K562 (cell line): Measurements from ENCODE around the gene CPLX1. TPM values are rescaled to one million over a fixed set of nuclear protein-coding genes. Genes with fewer than 3 reads are reported as not detected.

Source experiments
- ATAC-seq: fragments of 200-7000 bp; cut with Tn5 transposase; 3 replicates; pipeline ENCODE4 v1.9.1; 2020; ENCODE audit warnings: moderate library complexity
- BruUV-seq: library from RNA; stranded (reverse); fragments of 400-500 nt; replicated peaks from 2 replicates; lab custom pipeline; 2021; lab: Mats Ljungman, UMichigan
- CTCF ChIA-PET: fragments of 300-600 bp; formaldehyde crosslinking; extraction: SDS; loops from one replicate; lab custom pipeline; 2021; ENCODE audit warnings: low intra/inter-chr PET ratio; lab: Yijun Ruan, JAX
- POLR2A ChIA-PET: fragments of 300-600, 350-650 bp; sonication (Branson Sonifier 250); formaldehyde crosslinking; extraction: SDS; loops from one replicate; lab custom pipeline; 2021; ENCODE audit warnings: antibody characterized with exemption, inconsistent platforms; lab: Yijun Ruan, JAX
- DNase-seq, 4 experiments: peaks; one replicate each; pipeline versions ENCODE4 v3.0.0 to v3.0.0-alpha.2; 2011 to 2018; ENCODE audit warnings: low spot score in 3 of 4, mixed read lengths in 3 of 4; ENCODE audit errors: extremely low read depth in 1 of 4
- FAIRE-seq: peaks from 2 replicates; lab custom pipeline; 2011; peaks lifted over from hg19 to GRCh38; lab: Jason Lieb, UNC
- H2AFZ ChIP-seq: 2 replicates; pipeline ENCODE4 v1.6.0; 2011; ENCODE audit warnings: low read depth, low read length, control low read depth, inconsistent platforms
- H3K27ac ChIP-seq: fragments of 200-600 bp; 3 replicates; pipeline ENCODE4 v1.8.0; 2011; ENCODE audit warnings: low read depth, mild to moderate bottlenecking, control low read depth, inconsistent platforms, low read length, moderate library complexity, mixed read lengths; ENCODE audit errors: extremely low read depth
- H3K27me3 ChIP-seq, 2 experiments: fragments of 300-600 bp in 1 of 2; 2 replicates in 1 of 2; 3 replicates in 1 of 2; pipeline versions ENCODE4 v1.6.0 to v1.8.0; 2011; ENCODE audit warnings: inconsistent platforms in 2 of 2, low read length in 2 of 2, mild to moderate bottlenecking in 1 of 2, mixed read lengths in 1 of 2, moderate library complexity in 1 of 2; ENCODE audit not compliant: control insufficient read depth in 2 of 2, insufficient read depth in 2 of 2
- H3K36me3 ChIP-seq: fragments of 300-600 bp; 3 replicates; pipeline ENCODE4 v1.8.0; 2011; ENCODE audit warnings: mild to moderate bottlenecking, low read length, inconsistent platforms; ENCODE audit not compliant: control insufficient read depth, insufficient read depth
- H3K4me1 ChIP-seq, 2 experiments: fragments of 200-600 bp in 1 of 2; replicated peaks in 1 of 2; 2 replicates in 1 of 2; 3 replicates in 1 of 2; pipeline versions ENCODE4 v1.5.1 to v1.8.0; 2011; ENCODE audit warnings: inconsistent platforms in 2 of 2, low read length in 2 of 2, mild to moderate bottlenecking in 1 of 2, mixed read lengths in 1 of 2, moderate library complexity in 1 of 2; ENCODE audit not compliant: control insufficient read depth in 2 of 2, insufficient read depth in 2 of 2
- H3K4me2 ChIP-seq: 2 replicates; pipeline ENCODE4 v1.6.1; 2011; ENCODE audit warnings: low read length, control low read depth, inconsistent platforms, mixed read lengths; ENCODE audit not compliant: insufficient read depth
- H3K4me3 ChIP-seq: fragments of 200-600 bp; sonication (generic), shearing (Covaris generic); 2 replicates; pipeline ENCODE4 v1.5.1; 2016; ENCODE audit warnings: control low read depth, inconsistent platforms
- H3K79me2 ChIP-seq: fragments of 200-600 bp; 3 replicates; pipeline ENCODE4 v1.8.0; 2011; ENCODE audit warnings: low read length, inconsistent platforms; ENCODE audit not compliant: control insufficient read depth, insufficient read depth
- H3K9ac ChIP-seq, 2 experiments: 2 replicates each; pipeline versions ENCODE4 v1.6.0 to v1.6.1; 2011; ENCODE audit warnings: low read depth in 2 of 2, low read length in 2 of 2, control low read depth in 1 of 2, inconsistent platforms in 1 of 2, mild to moderate bottlenecking in 1 of 2, mixed read lengths in 1 of 2; ENCODE audit not compliant: insufficient read depth in 1 of 2
- H3K9me1 ChIP-seq: one replicate; pipeline ENCODE4 v1.6.0; 2011; ENCODE audit warnings: inconsistent platforms, mild to moderate bottlenecking, low read length, moderate library complexity; ENCODE audit not compliant: control insufficient read depth, insufficient read depth
- H3K9me3 ChIP-seq: replicated peaks from 2 replicates; pipeline ENCODE4 v1.5.1; 2011; ENCODE audit warnings: low read depth, low read length, inconsistent platforms; ENCODE audit not compliant: control insufficient read depth, insufficient read depth
- H4K20me1 ChIP-seq: replicated peaks from 2 replicates; pipeline ENCODE4 v1.6.1; 2011; ENCODE audit warnings: low read length, inconsistent platforms, mixed read lengths; ENCODE audit not compliant: control insufficient read depth, insufficient read depth
- HDAC3 ChIP-seq: fragments of 450-650 bp; IDR thresholded peaks from 2 replicates; pipeline ENCODE4 v1.6.1; 2018; ENCODE audit warnings: borderline replicate concordance, mild to moderate bottlenecking, moderate library complexity; ENCODE audit not compliant: partially characterized antibody
- MYNN ChIP-seq, 2 experiments: sonication (generic); formaldehyde crosslinking in 1 of 2; IDR thresholded peaks; 2 replicates each; pipeline versions ENCODE4 v1.5.0 to v1.6.1; 2016 to 2020; ENCODE audit warnings: antibody characterized with exemption in 1 of 2, missing genetic modification reagents in 1 of 2
- NCOR1 ChIP-seq: fragments of 450-650 bp; IDR thresholded peaks from 2 replicates; pipeline ENCODE4 v1.6.1; 2016; ENCODE audit warnings: mild to moderate bottlenecking, moderate library complexity
- SIN3A ChIP-seq, 2 experiments: fragments of 150-350 bp in 1 of 2; IDR thresholded peaks; 2 replicates each; pipeline ENCODE4 v1.6.1; 2011 to 2016; ENCODE audit warnings: borderline replicate concordance in 2 of 2, low read depth in 2 of 2, low read length in 2 of 2, mild to moderate bottlenecking in 2 of 2, moderate library complexity in 2 of 2; ENCODE audit not compliant: control insufficient read depth in 1 of 2
- ZNF217 ChIP-seq: sonication (generic); formaldehyde crosslinking; IDR thresholded peaks from 2 replicates; pipeline ENCODE4 v1.8.0; 2022; ENCODE audit warnings: mild to moderate bottlenecking, missing genetic modification reagents
- ZNF408 ChIP-seq: fragments of 250-450 bp; sonication (Bioruptor Pico); IDR thresholded peaks from 2 replicates; pipeline ENCODE4 v1.4.0; 2020; ENCODE audit warnings: low read depth, mild to moderate bottlenecking, moderate library complexity
- WGBS: fragments of 100-300 bp; shearing (Covaris generic); methylation state at CpG from one replicate; pipeline ENCODE4 v1.1.6; 2016; ENCODE audit warnings: low coverage, mixed read lengths; ENCODE audit not compliant: insufficient coverage; ENCODE audit errors: missing lambda C conversion rate; 5-methylcytosine and 5-hydroxymethylcytosine counted together
- in situ Hi-C: fragments of 300-500 bp; cut with MboI; formaldehyde crosslinking; loops from 4 replicates; pipeline ENCODE4 v1.15.0; 2018; ENCODE audit warnings: inconsistent platforms, mixed read lengths
- intact Hi-C: fragments of 100-400 bp; cut with micrococcal nuclease; formaldehyde crosslinking; loops from 2 replicates; pipeline ENCODE4 v1.14.2; 2022
- polyA plus RNA-seq, 8 experiments: library from polyadenylated mRNA; depleted of rRNA in 4 of 8; stranded (reverse) in 5 of 8; unstranded in 3 of 8; fragments of >200 nt; fragmentation: Nextera tagmentation in 2 of 8; fragmentation: Illumina TruSeq in 1 of 8; extraction: Ambion mirVana in 2 of 8; extraction: Trizol in 1 of 8; gene quantifications; 2 replicates each; pipeline versions ENCODE4 v1.2.1 to v1.2.3, GENCODE V29; 2011 to 2014; ENCODE audit warnings: inconsistent platforms in 1 of 8, missing spikeins in 1 of 8
- total RNA-seq, 7 experiments: library from RNA; depleted of rRNA in 6 of 7; stranded (reverse); fragments of >200 nt in 6 of 7; fragmentation: Illumina TruSeq in 2 of 7; extraction: Trizol in 2 of 7; gene quantifications; 2 replicates each; pipeline versions ENCODE4 v1.2.1 to v1.2.3, GENCODE V29; 2011 to 2021; ENCODE audit warnings: low replicate concordance in 1 of 7
- TF ChIP-seq, protein P1 (sequence below), 2 experiments: fragments of 450-650 bp; formaldehyde crosslinking in 1 of 2; IDR thresholded peaks; 2 replicates each; pipeline versions ENCODE4 v1.4.0 to v1.6.1; 2014 to 2020; ENCODE audit warnings: mild to moderate bottlenecking in 2 of 2, borderline replicate concordance in 1 of 2, low read depth in 1 of 2
- TF ChIP-seq, protein P2 (sequence below), 2 experiments: fragments of 150-350 bp in 1 of 2; IDR thresholded peaks; 2 replicates each; pipeline ENCODE4 v1.6.1; 2012 to 2016; ENCODE audit warnings: low read depth in 2 of 2, low read length in 2 of 2, mild to moderate bottlenecking in 1 of 2, moderate library complexity in 1 of 2

Gene CPLX1
- total and polyA plus RNA-seq, 9 of the 15 experiments (the other 6 are each of a cell fraction or from before 2014, with no cell fraction given): 0.03 to 3.3 (median 0.17) TPM; not detected in 2

DNA sequence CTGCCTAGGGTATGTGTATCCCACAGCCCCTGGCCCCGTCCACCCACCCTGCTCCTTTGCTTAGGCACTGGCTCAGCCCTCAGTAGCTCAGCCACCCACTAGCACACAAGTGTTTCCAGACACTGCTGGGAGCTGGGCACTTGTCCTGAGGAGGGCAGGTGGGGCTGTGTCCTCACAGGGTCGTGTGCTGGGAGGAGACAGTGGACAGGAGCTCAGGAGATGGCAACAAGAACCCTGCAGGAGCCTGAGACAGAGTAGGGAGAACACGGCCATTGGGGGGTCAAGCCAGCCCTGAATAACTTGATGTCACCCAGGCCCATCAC lies 5.5 kb upstream of the CPLX1 start:
- ATAC-seq (no peak), DNase-seq (no peak), FAIRE-seq (no peak)
- no TSS peak for BruUV-seq
- Histone ChIP-seq H3K79me2 (no peaks in the 10 kb centered on the region), H2AFZ (no peak overlapping the region), H3K9me3 (0 out of 2 replicates have a peak, but pooled peaks cover 1% of the 10 kb centered on the region), H3K4me1 (peaks cover 0 to 55% of the 10 kb centered on the region in 2 experiments; a peak in 3 of 5 replicates), H3K9me1 (no peaks in the 10 kb centered on the region), H3K36me3 (no peaks in the 10 kb centered on the region), H3K9ac (no peak overlapping the region), H4K20me1 (no peaks in the 10 kb centered on the region), H3K27ac (no peak overlapping the region), H3K4me2 (no peak overlapping the region), H3K27me3 (peaks cover 19 to 62% of the 10 kb centered on the region in 2 experiments; a peak in 4 of 5 replicates), H3K4me3 (no peak overlapping the region)
- in situ Hi-C loops (no loop called here), intact Hi-C loops (no loop called here)
- ChIA-PET CTCF (no interaction called here), POLR2A (interaction anchor here (0.8 kb wide), 1 partner anchor 13 kb away, joined by 4 read pairs; no protein-coding TSS in a partner anchor)
- 8% methylated on average over 2 of the region's 3 CpGs for WGBS
- no peak for TF ChIP-seq ZNF408
- TF ChIP-seq, protein P1, sequence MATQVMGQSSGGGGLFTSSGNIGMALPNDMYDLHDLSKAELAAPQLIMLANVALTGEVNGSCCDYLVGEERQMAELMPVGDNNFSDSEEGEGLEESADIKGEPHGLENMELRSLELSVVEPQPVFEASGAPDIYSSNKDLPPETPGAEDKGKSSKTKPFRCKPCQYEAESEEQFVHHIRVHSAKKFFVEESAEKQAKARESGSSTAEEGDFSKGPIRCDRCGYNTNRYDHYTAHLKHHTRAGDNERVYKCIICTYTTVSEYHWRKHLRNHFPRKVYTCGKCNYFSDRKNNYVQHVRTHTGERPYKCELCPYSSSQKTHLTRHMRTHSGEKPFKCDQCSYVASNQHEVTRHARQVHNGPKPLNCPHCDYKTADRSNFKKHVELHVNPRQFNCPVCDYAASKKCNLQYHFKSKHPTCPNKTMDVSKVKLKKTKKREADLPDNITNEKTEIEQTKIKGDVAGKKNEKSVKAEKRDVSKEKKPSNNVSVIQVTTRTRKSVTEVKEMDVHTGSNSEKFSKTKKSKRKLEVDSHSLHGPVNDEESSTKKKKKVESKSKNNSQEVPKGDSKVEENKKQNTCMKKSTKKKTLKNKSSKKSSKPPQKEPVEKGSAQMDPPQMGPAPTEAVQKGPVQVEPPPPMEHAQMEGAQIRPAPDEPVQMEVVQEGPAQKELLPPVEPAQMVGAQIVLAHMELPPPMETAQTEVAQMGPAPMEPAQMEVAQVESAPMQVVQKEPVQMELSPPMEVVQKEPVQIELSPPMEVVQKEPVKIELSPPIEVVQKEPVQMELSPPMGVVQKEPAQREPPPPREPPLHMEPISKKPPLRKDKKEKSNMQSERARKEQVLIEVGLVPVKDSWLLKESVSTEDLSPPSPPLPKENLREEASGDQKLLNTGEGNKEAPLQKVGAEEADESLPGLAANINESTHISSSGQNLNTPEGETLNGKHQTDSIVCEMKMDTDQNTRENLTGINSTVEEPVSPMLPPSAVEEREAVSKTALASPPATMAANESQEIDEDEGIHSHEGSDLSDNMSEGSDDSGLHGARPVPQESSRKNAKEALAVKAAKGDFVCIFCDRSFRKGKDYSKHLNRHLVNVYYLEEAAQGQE (IDR thresholded peaks at IDR 0.05; ENCODE audit: borderline replicate concordance): no peak
- TF ChIP-seq, protein P1 (CRISPR knock-in tag; IDR thresholded peaks at IDR 0.05; ENCODE audit: low read depth): no peak
- TF ChIP-seq HDAC3: no peak
- TF ChIP-seq SIN3A (IDR thresholded peaks at IDR 0.05; ENCODE audit: borderline replicate concordance in 2 of 2, control insufficient read depth in 1 of 2, low read depth in 2 of 2, low read length in 2 of 2): no peak
- TF ChIP-seq, protein P2, sequence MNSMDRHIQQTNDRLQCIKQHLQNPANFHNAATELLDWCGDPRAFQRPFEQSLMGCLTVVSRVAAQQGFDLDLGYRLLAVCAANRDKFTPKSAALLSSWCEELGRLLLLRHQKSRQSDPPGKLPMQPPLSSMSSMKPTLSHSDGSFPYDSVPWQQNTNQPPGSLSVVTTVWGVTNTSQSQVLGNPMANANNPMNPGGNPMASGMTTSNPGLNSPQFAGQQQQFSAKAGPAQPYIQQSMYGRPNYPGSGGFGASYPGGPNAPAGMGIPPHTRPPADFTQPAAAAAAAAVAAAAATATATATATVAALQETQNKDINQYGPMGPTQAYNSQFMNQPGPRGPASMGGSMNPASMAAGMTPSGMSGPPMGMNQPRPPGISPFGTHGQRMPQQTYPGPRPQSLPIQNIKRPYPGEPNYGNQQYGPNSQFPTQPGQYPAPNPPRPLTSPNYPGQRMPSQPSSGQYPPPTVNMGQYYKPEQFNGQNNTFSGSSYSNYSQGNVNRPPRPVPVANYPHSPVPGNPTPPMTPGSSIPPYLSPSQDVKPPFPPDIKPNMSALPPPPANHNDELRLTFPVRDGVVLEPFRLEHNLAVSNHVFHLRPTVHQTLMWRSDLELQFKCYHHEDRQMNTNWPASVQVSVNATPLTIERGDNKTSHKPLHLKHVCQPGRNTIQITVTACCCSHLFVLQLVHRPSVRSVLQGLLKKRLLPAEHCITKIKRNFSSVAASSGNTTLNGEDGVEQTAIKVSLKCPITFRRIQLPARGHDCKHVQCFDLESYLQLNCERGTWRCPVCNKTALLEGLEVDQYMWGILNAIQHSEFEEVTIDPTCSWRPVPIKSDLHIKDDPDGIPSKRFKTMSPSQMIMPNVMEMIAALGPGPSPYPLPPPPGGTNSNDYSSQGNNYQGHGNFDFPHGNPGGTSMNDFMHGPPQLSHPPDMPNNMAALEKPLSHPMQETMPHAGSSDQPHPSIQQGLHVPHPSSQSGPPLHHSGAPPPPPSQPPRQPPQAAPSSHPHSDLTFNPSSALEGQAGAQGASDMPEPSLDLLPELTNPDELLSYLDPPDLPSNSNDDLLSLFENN (IDR thresholded peaks at IDR 0.05; ENCODE audit: low read depth in 2 of 2, low read length in 2 of 2): no peak
- no peak for TF ChIP-seq MYNN (IDR thresholded peaks at IDR 0.05)
- TF ChIP-seq MYNN (CRISPR knock-in tag; IDR thresholded peaks at IDR 0.05): no peak
- TF ChIP-seq NCOR1: no peak
- no peak for TF ChIP-seq ZNF217 (CRISPR knock-in tag)
